Measurements from ENCODE around the gene ZNF407. TPM values are rescaled to one million over a fixed set of nuclear protein-coding genes. Genes with fewer than 3 reads are reported as not detected.

Gene ZNF407
- total RNA-seq, 1 donor from 2014 or later: 26.7 TPM

- no peaks in the 10 kb centered on the region for H3K4me1 Mint-ChIP-seq
- peaks cover 7% of the 10 kb centered on the region for H3K36me3 Mint-ChIP-seq (ENCODE audit: low read depth)
- ChIA-PET CTCF (no interaction called here), POLR2A (no interaction called here)
- H3K4me3 Mint-ChIP-seq: no peak overlapping the region
- H3K27ac Mint-ChIP-seq: no peak overlapping the region
- H3K27me3 Mint-ChIP-seq: no peaks in the 10 kb centered on the region
- no peaks in the 10 kb centered on the region for H3K9me3 Mint-ChIP-seq
- no peak for DNase-seq
- TF ChIP-seq CTCF (IDR thresholded peaks at IDR 0.05): no peak
- ATAC-seq (ENCODE audit: low read depth): no peak
- intact Hi-C loops (cut with micrococcal nuclease): no loop called here
Observed at GRCh38 chr18:75054611-75055010, 456.9 kb downstream of the ZNF407 start.

- DNase-seq (no peak), ATAC-seq (ENCODE audit: low read depth) (no peak)
- Mint-ChIP-seq H3K27me3 (no peaks in the 10 kb centered on the region), H3K4me3 (no peak overlapping the region), H3K4me1 (no peaks in the 10 kb centered on the region), H3K36me3 (ENCODE audit: low read depth) (peaks cover 10% of the 10 kb centered on the region), H3K27ac (no peak overlapping the region), H3K9me3 (no peaks in the 10 kb centered on the region)
- ChIA-PET CTCF (no interaction called here), POLR2A (no interaction called here)
- TF ChIP-seq CTCF (IDR thresholded peaks at IDR 0.05): no peak
- intact Hi-C loops (cut with micrococcal nuclease): no loop called here
Observed at GRCh38 chr18:75057169-75057960, 459.7 kb downstream of the ZNF407 start.

DNA sequence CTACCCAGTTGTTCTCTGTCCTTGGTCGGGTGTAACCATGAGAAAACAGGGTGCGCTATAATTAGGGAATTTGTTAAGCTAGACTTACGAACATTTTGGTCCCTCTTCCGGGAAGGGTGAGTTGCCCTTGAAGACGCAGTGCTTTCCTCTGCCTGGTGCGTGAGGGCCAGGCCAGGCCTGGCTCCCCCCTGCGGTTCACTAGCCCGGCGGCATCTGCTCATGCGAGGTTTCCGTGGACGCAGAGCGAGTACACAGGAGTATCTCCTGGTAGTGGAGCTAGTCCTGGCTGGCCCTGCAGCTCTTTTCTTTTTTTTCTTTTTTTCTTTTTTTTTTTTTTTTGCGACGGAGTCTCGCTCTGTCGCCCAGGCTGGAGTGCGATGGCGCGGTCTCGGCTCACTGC lies 462.5 kb downstream of the ZNF407 start:
- H3K4me3 Mint-ChIP-seq: no peak overlapping the region
- no peaks in the 10 kb centered on the region for H3K4me1 Mint-ChIP-seq
- ChIA-PET CTCF (no interaction called here), POLR2A (no interaction called here)
- intact Hi-C loops (cut with micrococcal nuclease): no loop called here
- ATAC-seq (ENCODE audit: low read depth) (no peak), DNase-seq (no peak)
- TF ChIP-seq CTCF (IDR thresholded peaks at IDR 0.05): no peak
- no peak overlapping the region for H3K27ac Mint-ChIP-seq
- H3K27me3 Mint-ChIP-seq: no peaks in the 10 kb centered on the region
- H3K9me3 Mint-ChIP-seq: no peaks in the 10 kb centered on the region
- peaks cover 25% of the 10 kb centered on the region for H3K36me3 Mint-ChIP-seq (ENCODE audit: low read depth)

DNA sequence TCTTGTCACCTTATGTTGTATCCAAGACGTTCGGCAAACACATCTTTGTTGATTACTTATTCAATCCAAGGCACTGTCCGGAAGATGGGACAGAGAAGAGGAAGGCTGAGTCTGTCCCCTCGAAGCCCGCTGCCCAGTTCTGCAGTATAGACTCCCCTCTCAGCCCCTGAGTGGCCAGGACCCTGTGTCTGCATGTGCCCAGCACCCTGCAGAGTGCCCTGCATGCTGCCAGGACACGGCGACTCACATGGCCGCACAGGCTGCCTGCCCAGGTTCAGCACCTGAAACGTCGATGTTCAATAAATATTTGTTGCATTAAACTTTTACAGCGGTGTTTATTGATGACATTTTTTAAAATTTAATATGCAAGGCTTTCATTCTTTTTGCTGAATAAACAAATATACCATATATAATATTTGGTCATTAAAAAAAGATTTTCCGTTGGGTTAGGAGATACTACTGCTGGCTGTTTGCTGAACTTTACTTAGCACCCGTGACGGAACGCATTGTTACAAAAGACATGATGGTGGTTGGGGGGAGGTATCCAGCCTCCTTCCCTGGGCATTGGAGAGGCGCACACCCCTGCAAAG lies 464.7 kb downstream of the ZNF407 start:
- H3K4me3 Mint-ChIP-seq: no peak overlapping the region
- no peak overlapping the region for H3K27ac Mint-ChIP-seq
- no peak for TF ChIP-seq CTCF (IDR thresholded peaks at IDR 0.05)
- CTCF ChIA-PET: no interaction called here
- DNase-seq: no peak
- no peaks in the 10 kb centered on the region for H3K27me3 Mint-ChIP-seq
- no peak for ATAC-seq (ENCODE audit: low read depth)
- H3K4me1 Mint-ChIP-seq: no peaks in the 10 kb centered on the region
- no peaks in the 10 kb centered on the region for H3K9me3 Mint-ChIP-seq
- intact Hi-C loops (cut with micrococcal nuclease): no loop called here
- POLR2A ChIA-PET: no interaction called here
- H3K36me3 Mint-ChIP-seq (ENCODE audit: low read depth): peaks cover 28% of the 10 kb centered on the region

DNA sequence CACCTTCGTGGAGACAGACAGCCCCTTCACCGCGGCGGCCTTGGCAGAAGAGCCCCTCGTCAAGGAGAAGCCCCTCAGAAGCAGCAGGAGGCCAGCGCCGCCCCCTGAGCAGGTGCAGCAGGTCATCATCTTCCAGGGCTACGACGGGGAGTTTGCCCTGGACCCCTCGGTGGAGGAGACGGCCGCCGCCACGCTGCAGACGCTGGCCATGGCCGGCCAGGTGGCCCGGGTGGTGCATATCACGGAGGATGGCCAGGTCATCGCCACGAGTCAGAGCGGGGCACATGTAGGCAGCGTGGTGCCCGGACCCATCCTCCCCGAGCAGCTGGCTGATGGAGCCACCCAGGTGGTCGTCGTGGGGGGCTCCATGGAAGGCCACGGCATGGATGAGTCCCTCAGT lies 465.5 kb downstream of the ZNF407 start:
- Mint-ChIP-seq H3K36me3 (ENCODE audit: low read depth) (peaks cover 28% of the 10 kb centered on the region), H3K4me1 (peaks cover 5% of the 10 kb centered on the region), H3K27ac (no peak overlapping the region), H3K27me3 (no peaks in the 10 kb centered on the region), H3K9me3 (no peaks in the 10 kb centered on the region), H3K4me3 (no peak overlapping the region)
- intact Hi-C loops (cut with micrococcal nuclease): no loop called here
- CTCF ChIA-PET: no interaction called here
- no peak for TF ChIP-seq CTCF (IDR thresholded peaks at IDR 0.05)
- ATAC-seq (ENCODE audit: low read depth) (no peak), DNase-seq (no peak)
- POLR2A ChIA-PET: no interaction called here
